Measurements from ENCODE around the gene MANEA.

The MANEA gene

DNA sequence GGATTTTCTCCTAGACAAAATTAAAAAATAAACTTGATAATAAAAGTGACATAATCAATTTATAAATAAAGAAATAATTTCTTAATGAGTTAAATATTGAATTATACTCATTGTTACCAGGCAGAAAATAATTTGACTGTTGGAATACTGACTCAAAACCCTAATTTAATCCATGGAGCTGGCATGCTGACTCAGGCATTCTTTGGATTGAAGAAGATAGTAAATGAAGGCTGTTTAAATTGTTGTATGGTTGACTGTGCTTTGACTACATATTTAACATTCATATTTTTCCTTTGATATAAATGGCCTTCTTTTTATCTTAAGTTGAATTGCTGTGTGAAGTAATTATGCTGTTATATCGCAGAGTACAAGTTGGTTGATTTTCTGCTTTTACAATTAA is 11.7 kb downstream of the MANEA start:
- DNase-seq = no peak

DNA sequence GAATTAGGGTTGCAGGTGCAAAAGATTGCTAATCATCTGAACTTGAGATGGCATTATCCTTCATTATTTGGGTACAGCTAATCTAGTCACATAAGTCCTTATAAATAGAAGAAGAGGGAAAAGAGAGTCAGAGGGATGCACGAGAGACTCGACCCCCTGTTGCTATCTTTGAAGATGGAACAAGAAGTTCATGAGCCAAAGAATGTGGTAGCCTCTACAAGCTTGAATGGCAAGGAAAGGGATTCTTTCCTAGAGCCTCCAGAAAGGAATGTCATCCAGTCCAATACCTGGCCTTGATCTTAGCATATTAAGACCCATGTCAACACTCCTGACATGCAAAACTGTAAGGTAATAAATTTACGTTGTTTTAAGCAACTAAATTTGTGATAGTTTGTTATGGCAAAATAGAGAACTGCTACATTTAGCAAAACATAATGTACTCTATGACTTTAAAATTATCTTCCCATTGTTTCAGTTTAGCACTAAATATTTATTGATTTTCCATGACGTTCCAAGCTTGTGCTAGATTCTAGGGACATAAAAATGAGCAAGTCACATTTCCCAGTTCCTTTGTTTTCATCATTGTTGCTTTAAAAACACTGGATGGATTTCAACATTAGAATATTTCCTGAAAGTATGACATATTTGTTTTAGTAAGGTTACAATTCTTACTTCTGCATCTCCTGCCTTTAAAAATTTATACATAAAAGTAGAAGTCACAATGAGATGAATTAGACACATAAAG is 12.7 kb downstream of the MANEA start:
- DNase-seq = no peak

DNA sequence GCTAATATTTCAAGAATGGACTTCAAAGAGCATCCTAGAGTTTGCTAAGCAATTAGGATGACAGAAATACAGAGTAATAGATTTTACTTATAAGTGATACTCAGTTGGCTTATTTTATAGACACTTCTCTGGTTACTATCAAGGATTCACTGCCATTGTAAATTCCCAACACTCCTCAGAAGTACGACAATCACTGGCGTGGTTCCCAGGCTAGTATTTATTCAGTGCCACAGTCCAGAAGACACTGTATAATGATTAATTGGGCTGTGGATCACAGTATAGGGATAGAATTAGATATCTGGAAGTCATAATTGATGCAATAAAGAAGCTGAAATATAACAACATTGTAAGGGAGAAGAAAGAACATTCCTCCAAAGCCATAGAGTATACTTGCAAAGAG is 15.7 kb downstream of the MANEA start:
- DNase-seq = no peak

DNA sequence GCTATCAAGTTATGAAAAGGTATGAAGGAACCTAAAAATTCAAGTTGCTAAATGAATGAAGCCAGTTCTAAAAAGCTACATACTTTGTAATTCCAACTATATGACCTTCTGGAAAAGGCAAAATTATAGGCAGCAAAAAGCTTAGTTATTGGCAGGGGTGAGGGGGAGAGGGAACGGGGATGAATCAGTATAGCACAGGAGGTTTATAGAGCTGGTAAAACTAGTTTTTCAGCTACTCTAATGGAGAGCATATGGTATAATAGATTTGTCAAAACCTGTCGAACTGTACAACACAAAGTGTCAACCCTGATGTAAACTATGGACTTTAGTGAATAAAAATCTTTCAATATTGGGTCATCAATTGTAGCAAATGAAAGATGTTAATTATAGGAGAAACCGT is 18.7 kb downstream of the MANEA start:
- DNase-seq = no peak

DNA sequence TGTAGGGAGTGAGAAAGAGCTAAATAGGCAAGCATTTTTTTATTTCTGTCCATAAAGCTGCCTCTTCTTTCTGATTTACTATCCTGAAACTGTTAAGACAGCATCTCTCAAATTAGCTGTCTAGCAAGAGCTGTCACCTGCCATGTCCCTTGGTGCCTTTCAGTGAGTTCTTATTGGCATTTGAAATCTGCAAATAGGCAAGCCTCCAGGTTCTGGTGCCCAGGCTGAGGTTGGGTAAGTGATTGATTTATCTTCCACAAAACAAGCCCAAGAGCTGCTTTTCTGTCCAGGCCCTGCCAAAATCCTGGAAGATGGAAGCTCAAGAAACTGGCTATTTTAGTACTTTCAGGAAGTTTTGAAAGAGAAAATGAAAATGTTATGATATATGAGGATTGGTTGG is 22.4 kb downstream of the MANEA start:
- DNase-seq = no peak

DNA sequence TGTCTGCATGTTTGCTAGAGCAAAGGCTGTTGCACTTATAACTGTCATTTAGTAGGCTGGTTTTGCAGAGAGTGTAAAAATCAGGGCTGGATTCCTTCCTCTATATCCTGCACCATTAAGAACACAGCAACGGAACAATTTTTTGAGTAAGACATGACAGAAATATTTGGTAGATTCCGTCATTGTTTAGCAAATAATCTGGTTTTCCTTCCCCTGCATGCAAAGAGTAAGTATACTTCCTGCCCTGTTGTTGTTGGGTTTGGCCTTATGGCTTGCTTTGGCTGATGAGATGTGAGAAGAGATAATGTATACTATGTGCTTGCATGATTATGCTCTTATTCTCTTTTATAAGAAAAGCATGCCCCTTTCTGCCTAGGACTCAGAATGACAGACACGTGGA is 23.8 kb downstream of the MANEA start:
- DNase-seq = no peak

DNA sequence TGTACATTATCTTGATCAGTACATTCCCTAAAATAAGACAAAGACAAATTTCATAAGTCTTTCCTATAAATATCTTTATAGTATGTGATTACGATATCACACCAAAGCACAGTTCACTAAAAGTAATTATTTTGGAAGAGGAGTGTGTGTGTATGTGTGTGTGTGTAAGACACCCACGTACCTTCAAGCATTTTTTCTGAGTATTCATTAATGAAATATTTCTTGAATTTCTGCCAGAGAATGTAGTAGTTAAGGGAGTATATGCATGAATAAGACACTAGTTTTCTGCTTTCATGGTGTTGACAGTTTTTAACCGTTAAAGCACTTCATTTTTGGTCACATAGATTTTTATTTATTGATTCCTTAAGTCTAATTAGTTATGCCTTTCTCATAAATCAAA is 36.8 kb downstream of the MANEA start:
- DNase-seq = no peak

DNA sequence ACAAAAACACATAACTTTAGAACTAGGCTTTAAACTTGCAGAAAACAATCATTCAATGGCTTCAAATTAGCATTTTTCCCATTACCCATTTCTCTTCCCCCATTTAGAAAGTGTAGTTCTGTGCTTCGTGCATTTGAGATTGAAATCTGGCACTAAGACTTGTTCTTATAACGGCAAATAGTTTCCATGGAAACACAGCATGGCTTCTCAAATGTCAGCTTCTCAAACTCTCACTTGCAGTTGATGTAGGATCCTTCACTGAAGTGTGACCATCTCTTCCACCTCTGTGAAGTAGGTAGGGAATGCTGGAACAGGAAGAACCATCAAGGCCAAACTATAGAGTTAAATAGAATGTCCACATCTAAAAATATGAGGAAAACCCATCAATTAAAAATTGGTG is 52.2 kb downstream of the MANEA start:
- DNase-seq = no peak

DNA sequence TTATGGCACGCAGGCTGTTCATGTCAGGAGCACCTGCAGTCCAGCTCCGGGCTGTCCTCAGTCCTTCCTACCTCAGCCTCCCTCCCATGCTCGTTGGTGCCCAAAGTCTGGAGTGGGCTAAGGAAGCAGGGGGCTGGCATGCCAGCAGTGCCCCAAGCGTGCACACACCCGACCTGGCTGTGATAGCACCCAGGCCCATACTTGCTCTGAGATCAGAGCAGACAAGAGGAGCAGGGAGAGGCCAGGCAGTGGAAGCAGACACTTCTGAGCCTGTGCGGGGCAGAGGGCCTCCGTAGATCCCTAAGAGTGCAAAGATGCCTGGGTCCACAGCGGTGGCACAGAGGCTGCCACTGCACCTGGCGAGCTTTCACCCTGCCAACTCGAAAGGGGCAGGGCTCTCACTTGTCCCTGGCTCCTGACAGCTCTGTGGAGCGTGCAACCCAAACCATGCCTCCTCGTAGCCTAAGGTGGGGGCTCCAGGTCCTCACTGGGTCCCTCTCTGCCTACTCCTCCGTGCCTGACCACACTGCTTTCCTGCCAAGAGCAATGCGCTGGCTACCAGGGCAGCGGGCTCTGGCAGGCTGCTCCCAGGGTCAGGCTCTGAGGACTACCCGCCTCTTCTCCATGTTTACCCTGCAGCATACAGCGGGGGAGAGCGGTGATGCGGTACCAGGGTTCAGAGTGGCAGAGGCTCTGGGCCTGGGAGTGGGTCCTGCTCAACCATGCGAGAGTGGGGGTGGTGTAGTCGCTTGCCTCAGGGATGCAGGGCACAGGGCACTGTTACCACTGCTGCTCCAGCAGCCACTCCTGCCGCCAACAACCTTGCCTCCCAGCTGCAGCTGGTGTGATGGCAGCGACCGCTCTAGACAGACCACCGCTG is 59.5 kb downstream of the MANEA start:
- DNase-seq = no peak

DNA sequence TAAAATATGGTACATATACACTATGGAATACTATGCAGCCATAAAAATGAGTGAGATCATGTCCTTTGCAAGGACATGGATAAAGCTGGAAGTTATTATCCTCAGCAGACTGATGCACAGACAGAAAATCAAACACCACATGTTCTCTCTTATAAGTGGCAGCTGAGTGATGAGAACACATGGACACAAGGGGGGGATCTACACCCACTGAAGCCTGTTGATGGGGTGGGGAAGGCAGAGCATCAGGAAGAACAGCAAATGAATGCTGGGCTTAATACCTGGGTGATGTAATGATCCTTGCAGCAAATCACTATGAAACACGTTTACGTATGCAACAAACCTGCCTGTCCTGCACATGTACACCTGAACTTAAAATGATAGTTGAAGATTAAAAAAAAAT is 71.3 kb downstream of the MANEA start:
- DNase-seq = no peak

DNA sequence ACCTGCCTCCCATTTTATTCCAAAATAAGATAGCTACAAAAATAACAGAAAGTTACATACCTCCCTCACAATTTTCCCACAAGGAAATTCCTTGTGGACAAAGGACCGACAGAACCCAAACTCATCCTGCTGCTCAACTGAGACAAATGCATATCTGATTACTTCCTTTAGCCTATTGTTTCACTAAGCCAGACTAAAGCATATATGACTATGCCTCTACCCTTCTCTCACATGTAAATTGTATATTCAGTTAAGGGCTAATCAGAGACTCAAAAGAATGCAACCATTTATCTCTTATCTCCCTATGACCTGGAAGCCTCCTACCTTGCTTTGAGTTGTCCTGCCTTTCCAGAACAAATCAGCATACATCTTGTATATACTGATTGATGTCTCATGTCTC is 72.1 kb downstream of the MANEA start:
- no peak for DNase-seq

DNA sequence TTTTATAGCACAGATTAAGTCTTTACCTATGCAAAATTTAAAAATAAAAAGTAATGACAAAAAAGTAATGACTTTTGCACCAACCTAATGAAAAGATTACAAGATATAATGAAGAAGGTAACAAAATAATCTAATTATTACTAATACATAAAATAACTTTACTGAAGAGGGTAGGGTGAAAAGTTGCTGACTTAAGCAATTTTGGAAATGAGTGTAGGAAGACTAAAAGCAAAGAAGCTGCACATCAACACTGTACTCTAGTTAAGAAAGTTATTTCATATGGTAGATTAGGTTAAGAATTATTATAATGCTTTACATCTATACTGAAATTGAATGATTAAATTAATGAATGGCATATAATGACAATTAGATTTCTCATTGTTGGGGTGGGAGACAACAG is 76.8 kb downstream of the MANEA start:
- DNase-seq = no peak

DNA sequence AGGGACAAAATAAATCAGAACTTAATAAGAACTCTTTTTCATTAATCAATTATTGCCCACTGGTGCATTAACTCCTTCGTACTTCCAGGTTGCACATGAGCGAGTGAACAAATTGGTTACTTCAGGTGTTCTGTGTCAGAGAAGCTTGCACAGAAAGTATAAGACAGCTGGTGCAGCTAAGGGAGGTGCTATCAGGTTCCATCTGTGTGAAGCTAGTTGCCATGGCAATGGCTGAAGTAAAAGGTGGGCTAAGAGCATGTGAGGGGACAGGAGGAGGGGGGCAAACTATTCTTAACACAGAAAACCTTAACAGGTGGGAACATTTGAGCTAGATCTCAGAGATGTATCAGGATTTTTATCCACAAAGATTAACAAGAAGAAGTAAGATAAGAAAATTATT is 81.6 kb downstream of the MANEA start:
- no peak for DNase-seq
